ENCODE data around the gene UBE3A. TPM values are rescaled to one million over a fixed set of nuclear protein-coding genes. Genes with fewer than 3 reads are reported as not detected.

UBE3A gene
- total RNA-seq, 1 experiment from 2014 or later = 121 TPM

DNA sequence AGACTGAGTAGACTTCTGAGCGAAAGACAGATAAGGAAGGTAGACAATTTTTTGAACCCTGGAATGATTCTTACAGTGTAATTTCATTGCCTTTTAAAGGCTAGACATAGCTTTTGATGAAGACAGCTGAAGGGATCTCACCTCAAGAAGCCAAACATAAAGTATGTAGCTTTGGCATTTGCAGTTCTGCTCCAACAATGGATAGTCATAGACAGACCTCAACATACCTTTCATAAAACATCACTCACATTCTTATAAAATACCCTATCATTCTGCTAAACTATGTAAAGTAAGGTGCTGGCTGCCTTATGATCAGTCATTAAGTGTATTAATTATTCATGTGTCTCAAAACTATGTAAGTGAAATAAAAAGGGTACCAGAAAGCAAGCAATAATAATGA lies 70.0 kb downstream of the UBE3A start:
- Histone ChIP-seq H4K20me1 (ENCODE audit: insufficient read depth, low read depth, low read length) (no peaks in the 10 kb centered on the region), H3K36me3 (ENCODE audit: insufficient read depth, low read length) (peaks cover 73% of the 10 kb centered on the region), H3K9me3 (ENCODE audit: low read length) (no peaks in the 10 kb centered on the region; the same call in none of the 2 replicates), H3K27ac (ENCODE audit: low read length) (no peak overlapping the region), H3K9me2 (replicated peaks; ENCODE audit: insufficient read depth, low read length) (no peaks in the 10 kb centered on the region), H3K4me1 (ENCODE audit: low read length) (no peaks in the 10 kb centered on the region), H3K79me2 (ENCODE audit: low read length) (peaks cover 89% of the 10 kb centered on the region), H3K4me3 (ENCODE audit: low read length) (no peak overlapping the region), H3K27me3 (ENCODE audit: low read length) (no peaks in the 10 kb centered on the region), H3K9ac (ENCODE audit: low read length) (no peak overlapping the region), H3K4me2 (ENCODE audit: low read depth, low read length, poor library complexity, severe bottlenecking) (no peak overlapping the region), H2AFZ (ENCODE audit: low read length) (no peak overlapping the region)
- no peak for DNase-seq

DNA sequence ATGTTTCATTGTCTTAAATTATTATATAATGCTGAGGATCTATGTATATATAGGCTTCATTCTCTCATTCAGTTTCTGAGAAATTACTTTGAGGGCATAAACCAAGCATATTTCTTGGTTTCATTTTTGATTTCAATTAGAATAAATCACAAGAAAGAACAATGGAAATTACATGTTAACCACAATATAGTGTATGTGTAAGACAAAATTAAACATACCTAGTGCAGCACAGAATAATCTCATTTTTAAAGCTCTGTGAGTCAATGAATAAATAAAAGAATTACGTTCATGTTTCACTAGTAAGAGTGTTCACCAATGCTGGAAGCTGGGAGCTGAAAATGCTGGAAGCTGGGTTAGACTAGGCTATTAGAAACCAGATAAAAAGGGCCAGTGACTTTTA lies 72.8 kb downstream of the UBE3A start:
- no peaks in the 10 kb centered on the region for H4K20me1 ChIP-seq (ENCODE audit: insufficient read depth, low read depth, low read length)
- H3K9me2 ChIP-seq (replicated peaks; ENCODE audit: insufficient read depth, low read length) = no peaks in the 10 kb centered on the region
- H3K9ac ChIP-seq (ENCODE audit: low read length) = no peak overlapping the region
- no peak overlapping the region for H3K4me2 ChIP-seq (ENCODE audit: low read depth, low read length, poor library complexity, severe bottlenecking)
- H3K4me1 ChIP-seq (ENCODE audit: low read length) = no peaks in the 10 kb centered on the region
- no peak overlapping the region for H3K27ac ChIP-seq (ENCODE audit: low read length)
- H3K27me3 ChIP-seq (ENCODE audit: low read length) = no peaks in the 10 kb centered on the region
- H3K4me3 ChIP-seq (ENCODE audit: low read length) = no peak overlapping the region
- DNase-seq = no peak
- no peak overlapping the region for H2AFZ ChIP-seq (ENCODE audit: low read length)
- H3K9me3 ChIP-seq (ENCODE audit: low read length) = no peaks in the 10 kb centered on the region; the same call in none of the 2 replicates
- H3K79me2 ChIP-seq (ENCODE audit: low read length) = peaks cover 88% of the 10 kb centered on the region
- peaks cover 70% of the 10 kb centered on the region for H3K36me3 ChIP-seq (ENCODE audit: insufficient read depth, low read length)

DNA sequence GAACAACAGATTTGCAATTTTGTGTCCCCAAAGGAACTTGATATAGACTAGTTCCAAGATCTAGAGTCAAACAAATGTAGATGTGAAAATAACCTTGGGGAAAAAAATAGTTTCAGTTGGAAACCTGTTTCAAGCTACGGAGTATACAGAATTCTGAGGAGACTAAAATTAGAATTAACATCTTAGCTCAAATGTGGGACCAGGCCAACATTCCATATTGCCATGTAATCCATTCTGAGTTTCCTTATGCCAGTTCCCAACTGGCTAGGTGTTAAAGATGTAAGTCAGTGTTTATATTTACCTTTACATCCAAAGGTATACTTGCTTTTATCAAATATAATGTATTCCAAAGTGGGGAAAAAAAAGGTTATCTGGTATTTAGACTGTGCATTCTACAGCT lies 76.3 kb downstream of the UBE3A start:
- H3K4me2 ChIP-seq (ENCODE audit: low read depth, low read length, poor library complexity, severe bottlenecking) = no peak overlapping the region
- H2AFZ ChIP-seq (ENCODE audit: low read length) = no peak overlapping the region
- H3K27ac ChIP-seq (ENCODE audit: low read length) = no peak overlapping the region
- no peaks in the 10 kb centered on the region for H4K20me1 ChIP-seq (ENCODE audit: insufficient read depth, low read depth, low read length)
- H3K79me2 ChIP-seq (ENCODE audit: low read length) = peaks cover 86% of the 10 kb centered on the region
- no peak for DNase-seq
- no peak overlapping the region for H3K4me3 ChIP-seq (ENCODE audit: low read length)
- no peak overlapping the region for H3K9ac ChIP-seq (ENCODE audit: low read length)
- H3K4me1 ChIP-seq (ENCODE audit: low read length) = no peaks in the 10 kb centered on the region
- peaks cover 69% of the 10 kb centered on the region for H3K36me3 ChIP-seq (ENCODE audit: insufficient read depth, low read length)
- no peaks in the 10 kb centered on the region for H3K27me3 ChIP-seq (ENCODE audit: low read length)
- H3K9me2 ChIP-seq (replicated peaks; ENCODE audit: insufficient read depth, low read length) = no peaks in the 10 kb centered on the region
- no peaks in the 10 kb centered on the region for H3K9me3 ChIP-seq (ENCODE audit: low read length)

- Histone ChIP-seq H3K4me2 (ENCODE audit: low read depth, low read length, poor library complexity, severe bottlenecking) (no peak overlapping the region), H3K27ac (ENCODE audit: low read length) (no peak overlapping the region), H3K4me1 (ENCODE audit: low read length) (no peaks in the 10 kb centered on the region), H3K4me3 (ENCODE audit: low read length) (no peak overlapping the region), H3K79me2 (ENCODE audit: low read length) (peaks cover 89% of the 10 kb centered on the region), H3K27me3 (ENCODE audit: low read length) (no peaks in the 10 kb centered on the region), H3K36me3 (ENCODE audit: insufficient read depth, low read length) (peaks cover 73% of the 10 kb centered on the region), H2AFZ (ENCODE audit: low read length) (no peak overlapping the region), H3K9ac (ENCODE audit: low read length) (no peak overlapping the region), H3K9me3 (ENCODE audit: low read length) (no peaks in the 10 kb centered on the region), H3K9me2 (replicated peaks; ENCODE audit: insufficient read depth, low read length) (no peaks in the 10 kb centered on the region), H4K20me1 (ENCODE audit: insufficient read depth, low read depth, low read length) (no peaks in the 10 kb centered on the region)
- DNase-seq = no peak
Measured at GRCh38 chr15:25347707-25348106, 91.1 kb downstream of the UBE3A start.

GRCh38 chr15:25346371-25346770 lies 92.5 kb downstream of the UBE3A start:
- Histone ChIP-seq H3K27me3 (ENCODE audit: low read length) (no peaks in the 10 kb centered on the region), H3K36me3 (ENCODE audit: insufficient read depth, low read length) (peaks cover 75% of the 10 kb centered on the region), H3K4me3 (ENCODE audit: low read length) (no peak overlapping the region), H3K9ac (ENCODE audit: low read length) (no peak overlapping the region), H3K4me2 (ENCODE audit: low read depth, low read length, poor library complexity, severe bottlenecking) (no peak overlapping the region), H2AFZ (ENCODE audit: low read length) (no peak overlapping the region), H3K27ac (ENCODE audit: low read length) (no peak overlapping the region), H3K4me1 (ENCODE audit: low read length) (no peaks in the 10 kb centered on the region), H3K79me2 (ENCODE audit: low read length) (peaks cover 90% of the 10 kb centered on the region), H3K9me3 (ENCODE audit: low read length) (no peaks in the 10 kb centered on the region), H4K20me1 (ENCODE audit: insufficient read depth, low read depth, low read length) (no peaks in the 10 kb centered on the region), H3K9me2 (replicated peaks; ENCODE audit: insufficient read depth, low read length) (no peaks in the 10 kb centered on the region)
- DNase-seq = no peak

DNA sequence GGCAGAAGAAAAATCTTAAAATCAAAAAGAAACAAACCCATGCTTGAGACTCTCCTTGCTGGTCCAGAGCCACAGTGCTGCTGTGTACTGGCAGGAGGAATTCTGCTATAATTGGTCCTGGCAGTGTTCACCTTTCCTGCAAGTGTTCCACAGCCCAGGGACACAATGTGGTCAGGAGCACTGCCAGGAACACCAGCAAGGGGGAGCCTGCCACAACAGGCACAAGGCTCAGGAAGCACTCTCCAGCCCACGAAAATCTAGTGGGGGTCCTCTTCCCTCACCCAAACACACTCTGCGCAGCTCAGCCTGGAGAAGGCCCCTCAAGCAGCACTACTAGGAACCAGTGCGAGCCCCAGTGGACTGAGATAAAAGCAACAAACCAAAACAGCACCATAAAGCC lies 92.9 kb downstream of the UBE3A start:
- no peak overlapping the region for H3K9ac ChIP-seq (ENCODE audit: low read length)
- H3K27ac ChIP-seq (ENCODE audit: low read length) = no peak overlapping the region
- no peaks in the 10 kb centered on the region for H3K9me3 ChIP-seq (ENCODE audit: low read length)

GRCh38 chr15:25342629-25343028 lies 96.2 kb downstream of the UBE3A start:
- Histone ChIP-seq H3K79me2 (ENCODE audit: low read length) (peaks cover 53% of the 10 kb centered on the region), H2AFZ (ENCODE audit: low read length) (no peak overlapping the region), H3K9me3 (ENCODE audit: low read length) (no peaks in the 10 kb centered on the region), H3K27ac (ENCODE audit: low read length) (no peak overlapping the region), H3K9me2 (replicated peaks; ENCODE audit: insufficient read depth, low read length) (no peaks in the 10 kb centered on the region), H3K4me3 (ENCODE audit: low read length) (no peak overlapping the region), H3K4me2 (ENCODE audit: low read depth, low read length, poor library complexity, severe bottlenecking) (no peak overlapping the region), H3K4me1 (ENCODE audit: low read length) (no peaks in the 10 kb centered on the region), H3K36me3 (ENCODE audit: insufficient read depth, low read length) (peaks cover 74% of the 10 kb centered on the region), H3K9ac (ENCODE audit: low read length) (no peak overlapping the region), H3K27me3 (ENCODE audit: low read length) (no peaks in the 10 kb centered on the region), H4K20me1 (ENCODE audit: insufficient read depth, low read depth, low read length) (no peaks in the 10 kb centered on the region)
- DNase-seq = no peak

More for the DNA sequence above, 92.9 kb downstream of the UBE3A start:
- no peak overlapping the region for H3K4me3 ChIP-seq (ENCODE audit: low read length)
- H3K9me2 ChIP-seq (replicated peaks; ENCODE audit: insufficient read depth, low read length) = no peaks in the 10 kb centered on the region
- H3K4me1 ChIP-seq (ENCODE audit: low read length) = no peaks in the 10 kb centered on the region
- DNase-seq = no peak
- H4K20me1 ChIP-seq (ENCODE audit: insufficient read depth, low read depth, low read length) = no peaks in the 10 kb centered on the region
- H3K79me2 ChIP-seq (ENCODE audit: low read length) = peaks cover 86% of the 10 kb centered on the region
- no peak overlapping the region for H3K4me2 ChIP-seq (ENCODE audit: low read depth, low read length, poor library complexity, severe bottlenecking)
- no peak overlapping the region for H2AFZ ChIP-seq (ENCODE audit: low read length)
- no peaks in the 10 kb centered on the region for H3K27me3 ChIP-seq (ENCODE audit: low read length)
- peaks cover 73% of the 10 kb centered on the region for H3K36me3 ChIP-seq (ENCODE audit: insufficient read depth, low read length)

GRCh38 chr15:25339431-25339830 lies 99.4 kb downstream of the UBE3A start:
- no peak for DNase-seq
- Histone ChIP-seq H3K4me3 (ENCODE audit: low read length) (no peak overlapping the region), H3K4me2 (ENCODE audit: low read depth, low read length, poor library complexity, severe bottlenecking) (no peak overlapping the region), H3K4me1 (ENCODE audit: low read length) (no peaks in the 10 kb centered on the region), H4K20me1 (ENCODE audit: insufficient read depth, low read depth, low read length) (no peaks in the 10 kb centered on the region), H3K9me2 (replicated peaks; ENCODE audit: insufficient read depth, low read length) (no peaks in the 10 kb centered on the region), H3K79me2 (ENCODE audit: low read length) (peaks cover 26% of the 10 kb centered on the region), H3K27me3 (ENCODE audit: low read length) (no peaks in the 10 kb centered on the region), H2AFZ (ENCODE audit: low read length) (no peak overlapping the region), H3K9me3 (ENCODE audit: low read length) (no peaks in the 10 kb centered on the region), H3K27ac (ENCODE audit: low read length) (no peak overlapping the region), H3K36me3 (ENCODE audit: insufficient read depth, low read length) (peaks cover 90% of the 10 kb centered on the region), H3K9ac (ENCODE audit: low read length) (no peak overlapping the region)

DNA sequence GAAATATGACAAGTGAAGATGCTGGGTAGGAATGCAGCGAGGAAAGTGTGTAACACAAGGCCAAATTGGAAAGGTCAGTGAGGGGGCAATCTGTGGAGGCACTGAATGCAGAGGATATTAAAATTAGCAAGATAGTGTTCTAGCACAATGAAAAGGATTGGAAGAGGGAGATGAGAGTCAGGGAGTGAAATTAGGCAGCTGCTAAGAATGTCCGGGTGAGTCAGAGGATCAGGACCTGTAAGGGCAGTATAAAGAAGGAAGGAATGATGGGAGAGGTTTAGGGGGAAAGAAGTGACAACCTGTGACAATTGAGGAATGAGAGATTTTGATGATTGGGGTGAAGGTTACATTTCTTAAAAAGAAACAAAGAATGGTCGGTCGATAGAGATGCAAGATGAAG lies 103.5 kb downstream of the UBE3A start:
- H3K36me3 ChIP-seq (ENCODE audit: insufficient read depth, low read length) = peaks cover 84% of the 10 kb centered on the region
- H3K9me3 ChIP-seq (ENCODE audit: low read length) = no peaks in the 10 kb centered on the region
- H3K9ac ChIP-seq (ENCODE audit: low read length) = no peak overlapping the region
- no peak overlapping the region for H3K4me3 ChIP-seq (ENCODE audit: low read length)
- no peak overlapping the region for H3K27ac ChIP-seq (ENCODE audit: low read length)
- H3K79me2 ChIP-seq (ENCODE audit: low read length) = no peaks in the 10 kb centered on the region
- H4K20me1 ChIP-seq (ENCODE audit: insufficient read depth, low read depth, low read length) = no peaks in the 10 kb centered on the region
- no peak for DNase-seq
- peaks cover 5% of the 10 kb centered on the region for H3K4me1 ChIP-seq (ENCODE audit: low read length)
- H2AFZ ChIP-seq (ENCODE audit: low read length) = no peak overlapping the region
- no peaks in the 10 kb centered on the region for H3K9me2 ChIP-seq (replicated peaks; ENCODE audit: insufficient read depth, low read length)
- no peak overlapping the region for H3K4me2 ChIP-seq (ENCODE audit: low read depth, low read length, poor library complexity, severe bottlenecking)
- no peaks in the 10 kb centered on the region for H3K27me3 ChIP-seq (ENCODE audit: low read length)
